Gastroesophageal sphincter (tissue), 4 donors: ENCODE measurements around the gene BLOC1S6. TPM values are rescaled to one million over a fixed set of nuclear protein-coding genes. Genes with fewer than 3 reads are reported as not detected.

Experiments
- ATAC-seq: fragments of 150-250 bp; one replicate; pipeline ENCODE4 v1.9.1; 2016; ENCODE audit warnings: mild to moderate bottlenecking, moderate library complexity
- H3K27ac ChIP-seq, 4 donors: fragments of 200-600 bp; sonication (generic) in 3 of 4; 1 replicate in 3 of 4; 2 replicates in 1 of 4; pipeline ENCODE4 v1.5.1; 2016 to 2019
- H3K27me3 ChIP-seq: fragments of 200-600 bp; sonication (generic); one replicate; pipeline ENCODE4 v1.5.1; 2019
- H3K36me3 ChIP-seq, 2 donors: fragments of 200-600 bp; sonication (generic); one replicate each; pipeline ENCODE4 v1.5.1; 2019; ENCODE audit warnings: control low read depth in 1 of 2
- H3K4me1 ChIP-seq, 3 donors: fragments of 200-600 bp; sonication (generic); 1 replicate in 2 of 3; 2 replicates in 1 of 3; pipeline ENCODE4 v1.5.1; 2016 to 2019; ENCODE audit warnings: control low read depth in 2 of 3
- H3K4me3 ChIP-seq, 2 donors: fragments of 200-600 bp; sonication (generic); one replicate each; pipeline ENCODE4 v1.5.1; 2019; ENCODE audit warnings: mild to moderate bottlenecking in 1 of 2, moderate library complexity in 1 of 2
- H3K9me3 ChIP-seq, 3 donors: fragments of 200-600 bp; sonication (generic); one replicate each; pipeline ENCODE4 v1.5.1; 2017 to 2019; ENCODE audit warnings: control low read depth in 2 of 3
- EP300 ChIP-seq: sonication (generic); formaldehyde crosslinking; IDR thresholded peaks from one replicate; pipeline ENCODE4 v1.6.1; 2017; ENCODE audit warnings: antibody characterized with exemption, mild to moderate bottlenecking
- POLR2A ChIP-seq, 2 donors: fragments of 450-650 bp; IDR thresholded peaks; one replicate each; pipeline ENCODE4 v1.6.1; 2017; ENCODE audit warnings: antibody characterized with exemption in 2 of 2, mild to moderate bottlenecking in 2 of 2, moderate library complexity in 1 of 2
- POLR2AphosphoS5 ChIP-seq: sonication (generic); formaldehyde crosslinking; IDR thresholded peaks from one replicate; pipeline ENCODE4 v1.6.1; 2017; ENCODE audit warnings: antibody characterized with exemption
- WGBS, 2 donors: methylation state at CpG; one replicate each; pipeline ENCODE4 v1.1.5; 2018; ENCODE audit warnings: low coverage in 1 of 2; 5-methylcytosine and 5-hydroxymethylcytosine counted together
- total RNA-seq, 4 donors: library from RNA; depleted of rRNA; stranded (reverse); fragments of >200 nt; gene quantifications; one replicate each; pipeline ENCODE4 v1.1.0, GENCODE V29; 2016
- TF ChIP-seq, protein P1 (sequence below), 4 experiments: fragments of 200-600 bp in 2 of 4; fragments of 450-650 bp in 2 of 4; sonication (generic) in 1 of 4; IDR thresholded peaks; one replicate each; pipeline ENCODE4 v1.5.1; 2017 to 2019; ENCODE audit warnings: antibody characterized with exemption in 4 of 4, mild to moderate bottlenecking in 2 of 4, moderate library complexity in 2 of 4

BLOC1S6 gene
- total RNA-seq, 4 donors from 2014 or later: 43.7 to 87.8 (median 54.3) TPM

DNA sequence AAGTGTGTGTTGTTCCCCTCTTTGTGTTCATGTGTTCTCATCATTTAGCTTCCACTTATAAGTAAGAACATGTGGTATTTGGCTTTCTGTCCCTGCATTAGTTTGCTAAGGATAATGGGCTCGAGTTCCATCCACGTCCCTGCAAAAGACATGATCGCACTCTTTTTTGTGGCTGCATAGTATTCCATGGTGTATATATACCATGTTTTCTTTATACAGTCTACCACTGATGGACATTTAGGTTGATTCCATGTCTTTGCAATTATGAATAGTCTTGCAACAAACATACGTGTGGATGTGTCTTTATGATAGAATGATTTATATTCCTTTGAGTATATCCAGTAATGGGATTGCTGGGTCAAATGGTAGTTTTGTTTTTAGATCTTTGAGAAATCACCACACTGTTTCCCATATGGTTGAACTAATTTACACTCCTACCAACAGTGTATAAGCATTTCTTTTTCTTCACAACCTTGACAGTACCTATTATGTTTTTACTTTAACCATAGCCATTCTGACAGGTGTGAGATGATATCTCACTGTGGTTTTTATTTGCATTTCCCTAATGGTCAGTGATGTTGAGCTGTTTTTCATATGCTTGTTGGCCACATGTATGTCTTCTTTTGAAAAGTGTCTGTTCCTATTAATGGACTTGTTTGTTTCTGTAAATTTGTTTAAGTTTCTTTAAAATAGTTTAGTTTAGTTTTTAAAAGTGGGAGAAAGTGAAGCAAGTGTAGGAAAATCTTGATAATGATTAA is 42.7 kb upstream of the BLOC1S6 start:
- H3K4me3 ChIP-seq: no peak overlapping the region
- TF ChIP-seq EP300 (no peak), POLR2A (IDR thresholded peaks at IDR 0.05) (no peak), POLR2AphosphoS5 (no peak)
- TF ChIP-seq, protein P1, sequence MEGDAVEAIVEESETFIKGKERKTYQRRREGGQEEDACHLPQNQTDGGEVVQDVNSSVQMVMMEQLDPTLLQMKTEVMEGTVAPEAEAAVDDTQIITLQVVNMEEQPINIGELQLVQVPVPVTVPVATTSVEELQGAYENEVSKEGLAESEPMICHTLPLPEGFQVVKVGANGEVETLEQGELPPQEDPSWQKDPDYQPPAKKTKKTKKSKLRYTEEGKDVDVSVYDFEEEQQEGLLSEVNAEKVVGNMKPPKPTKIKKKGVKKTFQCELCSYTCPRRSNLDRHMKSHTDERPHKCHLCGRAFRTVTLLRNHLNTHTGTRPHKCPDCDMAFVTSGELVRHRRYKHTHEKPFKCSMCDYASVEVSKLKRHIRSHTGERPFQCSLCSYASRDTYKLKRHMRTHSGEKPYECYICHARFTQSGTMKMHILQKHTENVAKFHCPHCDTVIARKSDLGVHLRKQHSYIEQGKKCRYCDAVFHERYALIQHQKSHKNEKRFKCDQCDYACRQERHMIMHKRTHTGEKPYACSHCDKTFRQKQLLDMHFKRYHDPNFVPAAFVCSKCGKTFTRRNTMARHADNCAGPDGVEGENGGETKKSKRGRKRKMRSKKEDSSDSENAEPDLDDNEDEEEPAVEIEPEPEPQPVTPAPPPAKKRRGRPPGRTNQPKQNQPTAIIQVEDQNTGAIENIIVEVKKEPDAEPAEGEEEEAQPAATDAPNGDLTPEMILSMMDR (IDR thresholded peaks at IDR 0.05): no peak
- no peaks in the 10 kb centered on the region for H3K36me3 ChIP-seq
- H3K27ac ChIP-seq: no peak overlapping the region
- no peaks in the 10 kb centered on the region for H3K9me3 ChIP-seq
- WGBS, 2 donors: 81 to 93% methylated on average over 3 to 4 of the region's 4 CpGs
- no peaks in the 10 kb centered on the region for H3K27me3 ChIP-seq
- no peaks in the 10 kb centered on the region for H3K4me1 ChIP-seq
- ATAC-seq: no peak

DNA sequence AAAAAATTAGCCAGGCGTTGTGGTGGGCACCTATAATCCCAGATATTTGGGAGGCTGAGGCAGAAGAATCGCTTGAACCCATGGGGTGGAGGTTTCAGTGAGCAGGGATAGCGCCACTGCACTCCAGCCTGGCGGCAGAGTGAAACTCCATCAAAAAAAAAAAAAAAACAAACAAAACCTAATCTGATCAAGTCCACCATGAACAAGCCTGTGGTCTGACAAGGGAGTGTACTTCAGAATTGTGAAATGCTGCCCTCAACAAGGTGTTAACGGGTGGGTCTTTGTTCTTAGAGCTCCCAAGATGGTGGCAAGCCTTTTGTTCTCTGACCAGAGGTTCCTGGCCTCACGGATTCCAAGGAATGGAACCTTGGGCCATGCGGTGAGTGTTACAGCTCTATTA is 40.4 kb upstream of the BLOC1S6 start:
- H3K4me1 ChIP-seq: no peaks in the 10 kb centered on the region
- H3K27ac ChIP-seq: no peak overlapping the region
- no peak for ATAC-seq
- 90 to 93% methylated on average over 2 to 6 of the region's 7 CpGs for WGBS, 2 donors
- no peak overlapping the region for H3K4me3 ChIP-seq
- no peak for TF ChIP-seq EP300
- TF ChIP-seq POLR2AphosphoS5: no peak
- TF ChIP-seq, protein P1 (IDR thresholded peaks at IDR 0.05): no peak
- TF ChIP-seq POLR2A (IDR thresholded peaks at IDR 0.05): no peak
- H3K36me3 ChIP-seq: no peaks in the 10 kb centered on the region
- H3K9me3 ChIP-seq: no peaks in the 10 kb centered on the region
- no peaks in the 10 kb centered on the region for H3K27me3 ChIP-seq

DNA sequence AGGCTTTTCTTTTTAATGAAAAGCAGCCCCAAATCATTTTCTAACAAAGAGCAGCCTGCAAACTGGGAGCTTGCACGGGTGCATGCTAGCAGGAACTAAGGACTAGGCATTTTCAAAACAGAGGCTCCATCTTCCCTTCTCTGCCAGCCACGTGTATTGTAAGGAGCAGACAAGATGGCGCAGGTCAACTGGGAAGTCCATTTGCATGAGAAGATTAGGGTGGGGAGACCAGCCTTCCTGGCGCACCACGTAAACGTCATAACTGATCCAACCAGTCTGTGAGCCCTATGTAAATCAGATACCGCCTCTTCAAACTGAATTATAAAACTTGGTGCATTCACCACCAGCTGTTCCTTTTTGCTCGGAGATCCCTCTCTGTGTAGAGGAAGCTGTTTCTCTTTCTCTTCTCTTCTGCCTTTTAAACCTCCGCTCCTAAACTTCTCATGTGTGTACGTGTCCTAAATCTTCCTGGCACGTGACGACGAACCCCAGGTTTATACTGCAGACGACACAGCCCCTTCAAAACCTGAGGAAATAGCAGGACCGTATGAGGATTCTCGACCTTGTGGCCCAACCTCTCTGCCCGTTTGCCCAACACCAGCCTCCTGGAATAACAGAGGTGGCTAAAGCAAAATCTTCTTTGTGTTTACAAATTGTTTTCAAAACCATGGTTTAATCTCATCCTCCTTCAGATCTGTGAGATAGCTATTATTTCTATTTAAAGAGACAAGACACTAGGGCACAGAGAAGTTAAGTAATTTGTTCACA is 38.2 kb upstream of the BLOC1S6 start:
- H3K4me3 ChIP-seq: no peak overlapping the region
- ATAC-seq: no peak
- 86% methylated on average over 13 to 14 of the region's 17 CpGs for WGBS, 2 donors

DNA sequence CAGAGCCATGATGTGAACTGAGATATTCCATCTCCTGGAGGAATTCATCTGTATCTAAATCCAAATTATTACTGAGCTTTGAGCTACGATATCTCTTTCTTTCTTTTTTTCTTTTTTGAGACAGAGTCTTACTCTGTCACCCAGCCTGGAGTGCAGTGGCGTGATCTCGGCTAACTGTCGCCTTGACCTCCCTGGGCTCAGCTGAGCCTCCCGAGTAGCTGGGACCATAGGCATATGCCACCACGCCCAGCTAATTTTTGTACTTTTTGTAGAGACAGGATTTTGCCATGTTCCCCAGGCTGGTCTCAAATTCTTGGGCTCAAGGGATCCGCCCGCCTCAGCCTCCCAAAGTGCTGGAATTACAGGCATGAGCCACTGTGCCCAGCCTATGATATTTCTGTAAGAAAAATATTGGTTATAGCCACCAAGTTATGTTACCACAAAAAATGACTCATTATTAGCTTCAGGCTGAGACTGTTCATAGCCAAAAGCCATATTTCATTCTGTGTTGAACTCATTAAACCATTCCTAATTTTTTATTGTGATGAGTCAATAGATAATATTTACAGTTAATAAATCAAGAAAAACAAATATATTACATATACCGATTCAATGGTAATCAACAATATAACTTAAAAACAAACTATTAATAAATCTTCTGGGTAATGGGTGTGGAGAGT is 37.5 kb upstream of the BLOC1S6 start:
- Histone ChIP-seq H3K36me3 (no peaks in the 10 kb centered on the region), H3K9me3 (no peaks in the 10 kb centered on the region), H3K27ac (no peak overlapping the region), H3K4me3 (no peak overlapping the region), H3K4me1 (no peaks in the 10 kb centered on the region), H3K27me3 (no peaks in the 10 kb centered on the region)
- WGBS, 2 donors: 89 to 98% methylated on average over 4 to 7 of the region's 9 CpGs
- ATAC-seq: no peak
- TF ChIP-seq POLR2AphosphoS5: no peak
- no peak for TF ChIP-seq EP300
- no peak for TF ChIP-seq POLR2A (IDR thresholded peaks at IDR 0.05)
- TF ChIP-seq, protein P1 (IDR thresholded peaks at IDR 0.05): no peak

More for the DNA sequence above, 38.2 kb upstream of the BLOC1S6 start:
- H3K27me3 ChIP-seq: no peaks in the 10 kb centered on the region
- H3K27ac ChIP-seq: no peak overlapping the region
- no peak for TF ChIP-seq POLR2AphosphoS5
- no peak for TF ChIP-seq POLR2A (IDR thresholded peaks at IDR 0.05)
- TF ChIP-seq, protein P1 (IDR thresholded peaks at IDR 0.05): no peak
- no peak for TF ChIP-seq EP300
- H3K4me1 ChIP-seq: no peaks in the 10 kb centered on the region
- no peaks in the 10 kb centered on the region for H3K9me3 ChIP-seq
- no peaks in the 10 kb centered on the region for H3K36me3 ChIP-seq
